GM12892 (cell line): Measurements from ENCODE around the gene GRHPR.

Experiments
- POLR2A ChIP-seq: IDR thresholded peaks from 2 replicates; pipeline ENCODE4 v1.6.1; 2011; ENCODE audit warnings: low read depth, low read length, control low read depth
- POLR2AphosphoS5 ChIP-seq: IDR thresholded peaks from 2 replicates; pipeline ENCODE4 v1.6.1; 2011; ENCODE audit warnings: low read depth, low read length, control low read depth
- TAF1 ChIP-seq: IDR thresholded peaks from 2 replicates; pipeline ENCODE4 v1.6.1; 2011; ENCODE audit warnings: low read depth, mild to moderate bottlenecking, control low read depth, low read length, borderline replicate concordance

- no peak for TF ChIP-seq POLR2A
- no peak for TF ChIP-seq POLR2AphosphoS5
- no peak for TF ChIP-seq TAF1
Observed at GRCh38 chr9:37453827-37454226, 31.3 kb downstream of the GRHPR start.
